ENCODE data around the gene LHFPL6.

DNA sequence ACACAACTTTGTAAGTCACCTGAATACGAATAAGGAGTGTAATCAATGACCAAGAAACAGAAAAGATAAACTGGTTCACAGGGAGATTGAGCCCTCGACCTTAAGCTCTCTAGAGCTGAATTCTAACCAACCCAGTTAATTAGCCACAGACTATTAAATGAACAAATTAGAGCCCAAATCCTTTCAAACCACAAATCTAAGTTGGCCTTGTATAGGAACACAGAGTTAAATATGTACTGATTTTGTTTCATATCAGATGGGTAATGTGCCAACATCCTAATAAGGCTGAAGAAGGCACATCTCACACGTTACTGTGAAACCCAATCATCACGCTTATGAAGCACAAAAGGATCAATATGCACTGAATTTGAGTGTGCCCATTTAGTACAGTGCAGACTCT, 156.1 kb downstream of the LHFPL6 start:
- TF ChIP-seq POLR2A (IDR thresholded peaks at IDR 0.05), result no peak
- TF ChIP-seq CTCF (IDR thresholded peaks at IDR 0.05), result no peak
